ENCODE measurements around the gene CREBL2. TPM values are rescaled to one million over a fixed set of nuclear protein-coding genes. Genes with fewer than 3 reads are reported as not detected.
"Not testable (repeated sequence)": the region's sequence is repeated elsewhere in the genome, so short reads cannot be mapped to it uniquely, and the experiment has no call there.

The CREBL2 gene
- total and polyA plus RNA-seq, 9 donors = 23.7 to 58.9 (median 38.2) TPM

DNA sequence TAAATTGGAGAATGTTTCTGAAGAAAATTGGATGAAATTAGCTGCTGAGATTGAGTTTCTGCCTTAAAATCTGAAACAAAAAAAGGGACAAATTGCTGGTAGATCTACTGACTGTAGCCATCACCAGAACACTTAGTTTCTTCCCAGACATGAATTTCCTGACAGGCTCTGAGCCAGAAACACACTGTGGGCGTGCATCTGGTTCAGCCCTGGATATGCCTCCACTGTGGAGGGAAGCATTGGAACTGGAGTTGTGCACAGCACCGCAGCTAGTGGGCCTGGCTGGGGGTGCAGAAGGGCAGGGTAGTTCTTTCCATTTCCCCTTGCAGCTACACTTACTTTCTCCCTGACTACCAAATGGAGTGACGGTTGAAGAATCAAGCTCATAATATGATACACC lies 31.2 kb downstream of the CREBL2 start:
- Histone ChIP-seq H3K27me3 (no peaks in the 10 kb centered on the region), H3K27ac (no peak overlapping the region), H3K4me1 (ENCODE audit: insufficient read depth) (no peaks in the 10 kb centered on the region), H3K9me3 (no peaks in the 10 kb centered on the region), H3K36me3 (no peaks in the 10 kb centered on the region), H3K4me3 (no peak overlapping the region)
- no peak for DNase-seq
- WGBS, 3 donors = 94 to 96% (median 95%) methylated on average over 3 of the region's 3 CpGs
- intact Hi-C loops (cut with DNase I) = no loop called here
- TF ChIP-seq POLR2A (IDR thresholded peaks at IDR 0.05) (no peak), EP300 (IDR thresholded peaks at IDR 0.05) (no peak), CTCF (IDR thresholded peaks at IDR 0.05) (no peak)

GRCh38 chr12:12645485-12645884 lies 33.8 kb downstream of the CREBL2 start:
- Histone ChIP-seq H3K27me3 (no peaks in the 10 kb centered on the region), H3K36me3 (no peaks in the 10 kb centered on the region), H3K27ac (no peak overlapping the region), H3K4me1 (ENCODE audit: insufficient read depth) (no peaks in the 10 kb centered on the region), H3K9me3 (no peaks in the 10 kb centered on the region), H3K4me3 (no peak overlapping the region)
- intact Hi-C loops (cut with DNase I) = no loop called here
- no peak for DNase-seq
- TF ChIP-seq CTCF (IDR thresholded peaks at IDR 0.05) = peak in 1 of 3 donors; percentile 19
- TF ChIP-seq EP300 (IDR thresholded peaks at IDR 0.05) = no peak
- no peak for TF ChIP-seq POLR2A (IDR thresholded peaks at IDR 0.05)
- WGBS, 3 donors = 83 to 88% (median 85%) methylated on average over 3 of the region's 3 CpGs

- DNase-seq; H3K4me3 ChIP-seq; H3K27me3 ChIP-seq; H3K36me3 ChIP-seq; intact Hi-C loops (cut with DNase I); H3K27ac ChIP-seq; H3K4me1 ChIP-seq (ENCODE audit: insufficient read depth); H3K9me3 ChIP-seq: not testable (repeated sequence)
- WGBS, 3 donors = 89 to 96% (median 92%) methylated on average over 6 of the region's 6 CpGs
Observed at GRCh38 chr12:12645968-12646367, 34.3 kb downstream of the CREBL2 start.

DNA sequence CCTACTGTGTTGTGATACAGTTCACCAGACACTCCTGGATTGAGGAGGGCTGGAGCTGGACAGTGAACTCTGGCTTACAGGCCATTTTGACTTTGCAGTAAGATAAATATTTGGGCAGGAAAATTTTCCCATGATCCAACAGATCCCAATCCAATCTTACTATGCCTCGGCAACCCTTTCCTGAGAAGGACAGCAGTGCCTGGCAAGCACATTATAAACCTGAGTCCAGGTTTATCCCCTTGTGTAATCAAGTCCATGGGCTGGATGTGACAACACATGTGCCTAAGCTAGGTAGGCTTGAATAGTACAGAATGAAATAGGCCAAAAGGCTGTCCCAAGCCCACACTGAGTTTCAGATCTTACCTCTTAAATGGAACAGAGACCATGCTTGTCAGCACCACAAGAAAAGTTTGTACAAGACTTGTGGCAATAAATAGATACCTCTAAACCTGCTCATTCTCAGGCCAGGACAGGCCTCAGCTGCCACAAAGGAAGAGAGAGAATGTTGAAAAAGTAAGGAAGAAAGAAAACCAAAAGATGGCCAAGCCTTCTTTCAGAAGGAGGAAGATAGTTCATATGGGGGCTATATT lies 34.9 kb downstream of the CREBL2 start:
- intact Hi-C loops (cut with DNase I) = no loop called here

More for the DNA sequence above, 34.9 kb downstream of the CREBL2 start:
- Histone ChIP-seq H3K27ac (no peak overlapping the region), H3K4me3 (no peak overlapping the region), H3K9me3 (no peaks in the 10 kb centered on the region), H3K4me1 (ENCODE audit: insufficient read depth) (no peaks in the 10 kb centered on the region), H3K36me3 (no peaks in the 10 kb centered on the region), H3K27me3 (no peaks in the 10 kb centered on the region)
- 92 to 100% (median 96%) methylated on average over 1 of the region's 1 CpG for WGBS, 3 donors
- TF ChIP-seq EP300 (IDR thresholded peaks at IDR 0.05) (no peak), POLR2A (IDR thresholded peaks at IDR 0.05) (no peak), CTCF (IDR thresholded peaks at IDR 0.05) (no peak)
- DNase-seq = no peak
